Stimulated activated CD8-positive, alpha-beta memory T cell treated with anti-CD3 and anti-CD28 coated beads, Interleukin-15, amount 100 ng/mL, for 1 hour (primary cell): ENCODE data around the gene TRIM28.
"Not testable (repeated sequence)": the region's sequence is repeated elsewhere in the genome, so short reads cannot be mapped to it uniquely, and the experiment has no call there.

ENCODE experiments used
- DNase-seq: peaks from one replicate; pipeline ENCODE4 v3.0.0-alpha.2; 2020; ENCODE audit warnings: low read depth

The TRIM28 gene

DNA sequence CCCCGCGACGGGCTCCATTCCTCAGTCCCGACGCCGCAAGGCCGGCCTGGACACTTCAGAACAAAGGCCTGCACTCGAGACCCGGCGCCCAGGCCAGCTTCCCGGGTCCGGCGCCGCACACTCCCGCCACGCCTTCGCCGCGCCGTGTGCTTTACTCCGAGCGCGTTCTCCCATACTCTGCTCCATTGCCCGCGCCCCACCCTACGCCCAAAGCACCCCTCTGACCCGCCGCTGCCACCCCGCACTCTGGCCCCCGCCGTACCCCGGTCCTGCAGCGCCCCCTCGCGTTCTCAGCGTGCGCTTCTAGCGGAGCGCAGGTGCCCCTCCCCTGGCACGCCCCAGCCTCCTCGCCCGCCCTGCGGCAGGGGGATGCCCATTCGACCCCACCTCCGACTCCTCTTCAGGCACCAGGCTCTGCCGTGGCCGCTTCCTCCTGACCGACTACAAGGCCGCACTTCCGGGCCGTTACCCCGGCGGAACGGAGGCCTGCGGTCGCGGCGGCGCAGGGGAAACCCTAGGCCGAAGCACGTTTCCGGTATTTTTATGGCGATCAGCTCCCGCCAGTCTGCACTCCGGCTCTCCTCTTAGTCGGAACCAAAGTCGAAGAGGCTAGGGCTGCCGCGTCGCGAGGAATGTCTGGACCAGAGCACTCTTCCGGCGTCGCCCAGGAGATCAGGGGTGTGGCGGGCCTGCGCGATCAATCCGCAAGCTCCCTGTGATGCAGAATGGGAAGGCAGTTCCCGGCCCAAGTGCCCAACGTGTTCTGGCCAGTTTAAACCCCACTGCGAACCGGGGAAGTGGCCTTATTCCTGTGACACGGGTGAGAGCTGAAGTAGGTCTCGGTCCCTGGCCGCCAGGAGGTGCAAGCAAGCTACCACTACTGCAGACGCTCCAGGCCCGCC lies 24.3 kb upstream of the TRIM28 start, which contains the start of gene ZBTB45:
Gene ZBTB45 (minus strand): TSS at position 456 of the 902 bp plus-strand sequence. CDS start 2,137 bp downstream, outside the sequence.
- DNase-seq, result peak; percentile 74

DNA sequence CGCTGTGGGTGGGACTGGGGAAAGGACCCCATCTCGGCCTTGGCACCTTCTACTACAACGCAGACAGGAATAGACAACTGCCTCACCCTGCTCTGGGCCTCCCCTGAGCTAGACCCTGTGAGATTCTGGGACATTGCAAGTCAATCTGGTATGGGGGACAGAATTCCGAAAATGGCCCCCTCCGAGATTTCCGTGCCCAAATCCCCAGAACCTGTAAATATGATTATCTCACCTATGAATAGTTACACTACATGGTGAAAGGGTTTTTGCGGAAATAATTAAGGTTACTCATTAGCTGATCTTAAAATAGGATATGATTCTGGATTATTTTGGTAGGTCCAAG lies 23.6 kb upstream of the TRIM28 start:
- DNase-seq, result no peak

DNA sequence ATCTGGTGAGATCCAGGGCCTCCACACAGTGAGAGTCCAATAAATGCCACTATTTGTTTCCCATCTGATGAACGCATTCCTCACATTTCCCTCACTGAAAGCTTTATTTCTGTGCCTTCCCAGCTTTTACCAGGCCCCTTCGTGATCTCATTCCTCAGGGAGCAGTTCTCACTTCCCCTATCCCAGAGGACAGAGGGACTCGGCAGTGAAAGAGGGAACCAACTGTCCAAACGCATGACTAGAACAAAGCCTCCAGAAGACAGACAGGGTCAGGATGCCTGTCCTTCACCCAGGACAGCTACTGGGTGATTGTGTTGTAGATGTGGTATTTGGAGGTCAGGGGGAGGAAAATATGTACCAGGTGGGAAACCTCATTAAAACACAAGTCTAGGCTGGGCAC lies 22.2 kb upstream of the TRIM28 start:
- DNase-seq, result no peak

DNA sequence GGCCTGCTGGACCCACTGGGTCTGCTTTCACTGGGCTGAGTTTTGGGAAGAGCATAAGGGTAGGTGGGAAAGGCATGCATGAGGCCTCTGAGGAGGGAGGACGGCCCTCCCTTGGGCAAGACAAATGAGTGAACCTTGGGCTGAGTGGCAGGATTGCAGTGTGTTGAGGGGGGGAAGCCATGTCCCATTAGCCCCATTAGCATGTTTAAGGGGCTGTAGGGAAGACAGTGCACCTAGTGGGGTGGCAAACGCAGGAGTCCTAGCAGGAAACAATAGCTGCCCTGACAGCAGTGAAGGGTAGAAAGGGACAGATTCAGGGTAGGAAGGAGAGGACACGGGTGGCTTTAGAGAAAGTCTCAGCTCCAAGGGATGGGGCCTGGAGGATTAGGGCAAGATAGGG lies 21.2 kb upstream of the TRIM28 start:
- no peak for DNase-seq

DNA sequence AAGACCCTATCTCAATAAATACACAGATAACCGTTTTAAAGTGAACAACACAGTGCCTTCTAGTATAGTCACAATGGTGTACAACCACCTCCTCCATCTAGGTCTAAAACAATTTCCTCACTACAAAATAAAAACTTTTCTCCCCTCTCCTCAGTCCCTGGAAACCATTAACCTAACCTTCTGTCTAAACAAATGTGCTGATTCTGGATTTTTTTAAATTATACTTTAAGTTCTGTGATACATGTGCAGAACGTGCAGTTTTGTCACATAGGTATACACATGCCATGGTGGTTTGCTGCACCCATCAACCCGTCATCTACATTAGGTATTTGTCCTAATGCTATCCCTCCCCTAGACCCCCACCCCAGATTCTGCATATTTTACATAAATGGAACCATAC lies 14.5 kb upstream of the TRIM28 start:
- no peak for DNase-seq

DNA sequence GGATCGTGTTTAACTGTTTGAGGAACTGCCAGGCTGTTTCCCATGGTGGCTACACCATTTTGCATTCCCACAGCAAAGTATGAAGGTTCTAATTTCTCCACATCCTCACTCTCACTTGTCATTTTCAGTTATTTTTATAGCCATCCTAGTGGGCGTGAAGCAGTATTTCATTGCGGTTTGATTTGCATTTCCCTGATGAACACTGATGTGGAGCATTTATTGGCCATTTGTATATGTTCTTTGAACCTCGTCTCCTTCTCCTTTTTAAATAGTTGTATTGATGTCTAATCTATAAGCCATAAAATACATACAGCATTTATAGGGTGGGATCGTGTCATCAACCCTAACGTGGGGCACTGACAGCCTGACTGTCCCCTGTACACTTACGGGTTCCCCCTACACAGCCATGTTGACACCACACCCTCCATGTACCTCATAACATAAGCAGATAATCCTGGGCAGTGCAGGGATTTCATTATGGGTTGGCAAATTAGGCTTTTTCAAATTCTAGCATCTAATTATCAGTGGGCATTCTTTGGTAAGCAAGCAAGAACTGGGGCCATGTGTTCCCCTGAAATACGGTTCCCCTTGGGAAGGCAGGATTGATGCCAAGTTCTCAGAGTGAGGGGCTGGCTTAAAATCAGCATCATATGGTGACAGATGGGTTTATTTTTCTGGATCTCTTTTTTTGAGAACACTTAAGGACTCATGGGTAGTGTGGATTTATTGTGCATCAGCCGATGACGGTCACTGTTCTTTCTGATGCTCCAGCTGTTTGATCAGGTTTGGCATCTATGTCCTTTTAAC lies 12.6 kb upstream of the TRIM28 start:
- DNase-seq, result no peak

DNA sequence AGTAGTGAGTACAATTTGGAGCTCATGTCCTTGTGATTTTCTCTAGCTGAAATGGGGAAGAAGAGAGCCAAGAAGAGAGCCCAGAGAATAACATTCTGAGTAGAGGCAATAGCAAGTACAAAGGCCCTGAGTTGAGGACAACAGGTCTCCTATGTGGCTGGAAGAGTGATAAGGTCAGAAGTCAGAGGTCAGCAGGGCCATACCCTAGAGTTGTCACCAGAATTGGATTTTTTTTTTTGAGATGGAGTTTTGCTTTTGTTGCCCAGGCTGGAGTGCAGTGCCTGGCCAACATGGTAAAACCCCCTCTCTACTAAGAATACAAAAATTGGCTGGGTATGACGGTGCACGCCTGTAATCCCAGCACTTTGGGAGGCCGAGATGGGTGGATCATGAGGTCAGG lies 8.0 kb upstream of the TRIM28 start:
- DNase-seq, result no peak

DNA sequence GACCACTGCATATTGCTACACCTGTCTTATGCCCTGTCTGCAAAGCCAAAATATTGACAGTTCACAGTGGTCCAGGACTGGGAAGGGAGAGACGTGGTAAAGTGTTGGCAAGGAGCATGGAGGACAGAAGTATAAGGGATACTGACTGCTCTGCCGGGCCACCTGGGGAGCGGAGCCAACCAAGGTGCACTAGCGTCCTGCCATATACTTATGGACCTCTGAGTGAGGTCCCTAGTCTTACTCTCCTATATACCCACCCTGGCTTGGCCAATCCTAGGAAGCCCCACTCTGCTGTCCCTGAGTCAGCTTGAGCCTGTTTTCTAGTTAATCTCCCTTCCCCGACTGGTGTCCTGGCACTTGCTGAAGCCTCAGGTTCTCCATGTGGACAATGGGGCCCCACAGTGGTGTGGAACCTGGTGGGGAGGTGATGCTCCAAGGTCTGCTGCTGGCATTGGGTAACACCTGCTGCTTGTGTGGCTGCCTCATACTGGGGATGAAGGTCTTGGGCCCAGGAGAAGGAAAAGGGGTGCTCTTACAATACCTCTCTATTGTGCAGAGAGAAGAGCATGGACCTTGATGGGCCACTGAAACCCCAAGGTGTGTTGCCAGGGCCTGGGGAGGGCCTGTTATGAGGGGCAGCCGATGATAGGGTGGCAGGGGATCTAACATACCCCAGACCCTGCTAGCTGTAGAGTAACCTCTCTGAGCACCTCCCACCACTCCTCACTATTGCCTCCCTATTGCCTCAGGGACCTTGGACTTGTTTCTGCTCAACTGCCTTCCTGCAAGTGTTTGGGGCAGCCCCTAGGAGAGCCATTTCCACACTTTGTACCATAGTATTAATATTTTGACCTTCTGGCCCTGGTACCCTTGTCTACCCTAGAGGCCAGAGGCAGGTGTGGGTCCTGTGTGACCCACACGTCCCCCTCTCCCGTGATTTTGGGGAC lies 6.7 kb upstream of the TRIM28 start:
- no peak for DNase-seq

DNA sequence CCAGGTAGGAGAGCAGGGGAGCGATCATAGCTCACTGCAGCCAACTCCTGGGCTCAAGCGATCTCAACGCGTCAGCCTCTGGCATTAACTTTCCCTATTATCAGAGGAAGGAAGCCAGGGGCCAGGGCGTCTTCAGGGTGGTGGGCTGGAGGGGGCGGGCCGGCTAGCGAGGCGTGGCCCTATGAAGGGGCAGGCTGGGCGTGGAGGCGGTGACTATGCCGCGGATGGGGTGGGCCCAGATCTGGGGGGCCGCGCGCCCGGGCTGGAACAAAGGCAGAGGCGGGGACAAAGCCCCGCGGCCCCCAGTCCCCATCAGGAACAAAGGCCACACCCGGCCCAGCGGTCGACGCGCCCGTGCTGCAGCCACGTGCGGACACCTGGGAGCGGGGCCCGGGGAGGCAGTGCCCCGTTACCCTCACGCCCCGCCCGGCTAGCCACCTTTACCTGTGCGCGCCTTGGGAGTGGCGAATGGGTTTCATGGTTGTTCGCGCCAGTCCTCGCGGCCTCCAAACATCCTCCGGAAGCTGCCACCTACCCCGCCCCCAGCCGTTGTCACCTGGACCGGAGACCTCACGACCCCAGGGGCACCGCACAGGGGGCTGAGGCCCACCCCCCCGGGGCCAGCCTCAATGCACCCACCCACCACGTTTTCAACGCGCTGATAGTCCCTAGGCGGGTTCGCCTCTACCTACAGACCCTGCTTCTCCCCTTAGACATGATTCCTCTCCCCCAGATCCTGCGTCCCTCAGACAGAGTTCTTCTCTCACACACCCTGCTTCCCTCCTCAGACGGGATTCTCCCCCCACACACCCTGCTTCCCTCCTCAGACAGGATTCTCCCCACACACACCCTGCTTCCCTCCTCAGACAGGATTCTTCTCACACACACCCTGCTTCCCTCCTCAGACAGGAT lies 5.4 kb upstream of the TRIM28 start:
- no peak for DNase-seq

DNA sequence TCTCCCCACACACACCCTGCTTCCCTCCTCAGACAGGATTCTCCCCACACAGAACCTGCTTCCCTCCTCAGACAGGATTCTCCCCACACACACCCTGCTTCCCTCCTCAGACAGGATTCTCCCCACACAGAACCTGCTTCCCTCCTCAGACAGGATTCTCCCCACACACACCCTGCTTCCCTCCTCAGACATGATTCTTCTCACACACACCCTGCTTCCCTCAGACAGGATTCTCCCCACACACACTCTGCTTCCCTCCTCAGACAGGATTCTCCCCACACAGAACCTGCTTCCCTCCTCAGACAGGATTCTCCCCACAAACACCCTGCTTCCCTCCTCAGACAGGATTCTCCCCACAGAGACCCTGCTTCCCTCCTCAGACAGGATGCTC lies 4.7 kb upstream of the TRIM28 start:
- DNase-seq, result not testable (repeated sequence)

DNA sequence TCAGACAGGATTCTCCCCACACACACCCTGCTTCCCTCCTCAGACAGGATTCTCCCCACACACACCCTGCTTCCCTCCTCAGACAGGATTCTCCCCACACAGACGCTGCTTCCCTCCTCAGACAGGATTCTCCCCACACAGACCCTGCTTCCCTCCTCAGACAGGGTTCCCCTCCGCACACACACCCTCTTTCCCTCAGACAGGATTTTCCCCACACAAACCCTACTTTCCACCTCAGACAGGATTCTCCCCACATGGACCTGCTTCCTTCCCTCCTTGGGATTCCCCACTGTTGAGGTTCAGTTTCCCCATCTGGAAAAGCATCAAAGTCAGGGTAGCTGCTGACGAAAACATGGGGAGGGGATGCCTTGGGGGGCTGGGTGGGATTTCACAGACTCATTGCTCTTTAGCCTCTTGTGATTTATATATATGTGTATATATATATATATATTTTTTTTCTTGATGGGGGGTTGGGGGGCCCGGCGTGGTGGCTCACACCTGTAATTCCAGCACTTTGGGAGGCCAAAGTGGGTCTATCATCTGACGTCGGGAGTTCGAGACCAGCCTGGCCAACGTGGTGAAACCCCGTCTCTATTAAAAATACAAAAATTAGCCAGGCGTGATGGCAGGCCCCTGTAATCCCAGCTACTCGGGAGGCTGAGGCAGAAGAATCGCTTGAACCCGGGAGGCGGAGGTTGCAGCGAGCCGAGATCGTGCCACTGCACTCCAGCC lies 1.1 kb upstream of the TRIM28 start:
- not testable (repeated sequence) for DNase-seq

DNA sequence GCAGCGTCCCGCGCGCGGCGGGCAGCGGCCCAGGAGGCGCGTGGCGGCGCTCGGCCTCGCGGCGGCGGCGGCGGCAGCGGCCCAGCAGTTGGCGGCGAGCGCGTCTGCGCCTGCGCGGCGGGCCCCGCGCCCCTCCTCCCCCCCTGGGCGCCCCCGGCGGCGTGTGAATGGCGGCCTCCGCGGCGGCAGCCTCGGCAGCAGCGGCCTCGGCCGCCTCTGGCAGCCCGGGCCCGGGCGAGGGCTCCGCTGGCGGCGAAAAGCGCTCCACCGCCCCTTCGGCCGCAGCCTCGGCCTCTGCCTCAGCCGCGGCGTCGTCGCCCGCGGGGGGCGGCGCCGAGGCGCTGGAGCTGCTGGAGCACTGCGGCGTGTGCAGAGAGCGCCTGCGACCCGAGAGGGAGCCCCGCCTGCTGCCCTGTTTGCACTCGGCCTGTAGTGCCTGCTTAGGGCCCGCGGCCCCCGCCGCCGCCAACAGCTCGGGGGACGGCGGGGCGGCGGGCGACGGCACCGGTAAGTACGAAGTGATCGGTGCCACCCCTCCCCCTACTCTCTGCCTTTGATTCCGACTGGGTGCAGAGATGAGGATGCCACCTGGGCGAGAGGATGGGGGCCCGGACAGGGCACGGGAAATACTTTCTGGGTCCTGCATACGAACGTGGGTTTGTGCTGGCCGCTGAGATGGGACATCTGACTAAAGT lies 874 bp downstream of the TRIM28 start:
- peak; percentile 39 for DNase-seq

DNA sequence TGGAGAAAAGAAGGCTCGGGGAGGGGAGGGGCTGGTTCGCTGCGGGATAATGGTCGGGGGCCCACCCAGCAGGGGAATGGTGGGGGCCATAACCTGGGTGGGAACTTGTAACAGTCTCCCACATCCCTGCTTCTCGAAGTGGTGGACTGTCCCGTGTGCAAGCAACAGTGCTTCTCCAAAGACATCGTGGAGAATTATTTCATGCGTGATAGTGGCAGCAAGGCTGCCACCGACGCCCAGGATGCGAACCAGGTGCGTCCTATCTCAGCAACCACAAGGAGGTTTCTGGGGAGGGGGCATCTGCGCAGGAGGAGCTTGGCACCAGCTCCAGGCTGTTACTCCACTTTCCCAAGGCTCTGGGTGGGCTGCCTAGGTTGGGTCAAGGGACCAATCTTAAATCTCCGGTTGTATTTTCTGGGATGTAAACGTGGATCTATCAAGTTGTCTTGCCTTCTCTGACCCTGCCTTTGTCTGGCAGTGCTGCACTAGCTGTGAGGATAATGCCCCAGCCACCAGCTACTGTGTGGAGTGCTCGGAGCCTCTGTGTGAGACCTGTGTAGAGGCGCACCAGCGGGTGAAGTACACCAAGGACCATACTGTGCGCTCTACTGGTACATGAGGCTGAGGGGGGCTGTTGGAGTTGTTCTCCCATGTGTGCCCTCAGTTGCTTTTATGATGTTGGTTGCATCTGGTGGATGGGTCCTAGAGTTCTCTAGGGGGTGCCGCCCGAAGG lies 1.6 kb downstream of the TRIM28 start:
- no peak for DNase-seq

DNA sequence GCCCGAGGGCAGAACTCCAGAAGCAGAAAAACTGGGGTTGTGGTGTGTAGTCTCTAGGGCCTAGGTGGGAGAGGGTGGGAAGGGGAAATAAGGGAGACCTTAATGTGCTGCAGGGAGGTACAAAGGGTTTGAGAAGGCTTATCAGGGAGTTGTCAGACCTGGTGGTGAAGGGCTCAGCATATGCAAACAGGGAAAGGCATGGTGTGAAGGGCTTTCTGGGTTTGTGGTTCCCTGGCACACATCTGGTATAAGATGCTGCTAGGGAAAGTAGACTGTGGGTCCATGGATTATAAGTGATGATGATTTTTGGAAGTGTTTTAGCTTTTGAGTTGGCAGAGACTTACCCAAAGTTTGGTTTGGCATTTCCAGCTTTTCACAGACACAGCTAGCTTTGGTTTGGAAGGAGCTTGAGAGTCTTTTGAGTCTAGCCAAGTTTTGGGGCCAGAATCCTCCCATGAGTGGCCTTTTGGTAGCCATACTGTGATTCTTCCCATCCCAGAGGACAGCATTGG lies 2.2 kb downstream of the TRIM28 start:
- DNase-seq, result no peak

DNA sequence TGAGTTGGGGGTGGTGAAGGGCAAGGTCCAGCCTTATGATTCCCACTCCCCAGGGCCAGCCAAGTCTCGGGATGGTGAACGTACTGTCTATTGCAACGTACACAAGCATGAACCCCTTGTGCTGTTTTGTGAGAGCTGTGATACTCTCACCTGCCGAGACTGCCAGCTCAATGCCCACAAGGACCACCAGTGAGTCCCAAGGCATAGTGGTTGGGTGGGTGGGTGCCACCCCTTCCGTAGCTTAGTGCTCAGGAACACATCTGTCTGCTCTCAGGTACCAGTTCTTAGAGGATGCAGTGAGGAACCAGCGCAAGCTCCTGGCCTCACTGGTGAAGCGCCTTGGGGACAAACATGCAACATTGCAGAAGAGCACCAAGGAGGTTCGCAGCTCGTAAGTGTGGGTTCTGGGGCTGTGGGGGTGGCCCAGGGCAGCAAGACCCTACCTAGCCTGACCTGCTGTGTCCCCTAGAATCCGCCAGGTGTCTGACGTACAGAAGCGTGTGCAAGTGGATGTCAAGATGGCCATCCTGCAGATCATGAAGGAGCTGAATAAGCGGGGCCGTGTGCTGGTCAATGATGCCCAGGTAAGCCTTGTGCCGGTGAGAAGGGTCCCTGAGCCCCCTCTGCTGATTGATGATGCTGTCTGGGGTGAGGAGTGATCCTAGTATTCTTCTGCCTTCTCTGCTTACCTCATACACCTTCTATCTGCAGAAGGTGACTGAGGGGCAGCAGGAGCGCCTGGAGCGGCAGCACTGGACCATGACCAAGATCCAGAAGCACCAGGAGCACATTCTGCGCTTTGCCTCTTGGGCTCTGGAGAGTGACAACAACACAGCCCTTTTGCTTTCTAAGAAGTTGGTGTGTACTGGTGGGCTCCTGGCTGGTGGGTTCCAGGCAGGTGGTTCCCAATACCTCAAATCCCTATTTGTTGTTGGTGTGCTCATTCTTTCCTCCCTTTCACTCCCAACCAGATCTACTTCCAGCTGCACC lies 3.8 kb downstream of the TRIM28 start:
- DNase-seq, result no peak

DNA sequence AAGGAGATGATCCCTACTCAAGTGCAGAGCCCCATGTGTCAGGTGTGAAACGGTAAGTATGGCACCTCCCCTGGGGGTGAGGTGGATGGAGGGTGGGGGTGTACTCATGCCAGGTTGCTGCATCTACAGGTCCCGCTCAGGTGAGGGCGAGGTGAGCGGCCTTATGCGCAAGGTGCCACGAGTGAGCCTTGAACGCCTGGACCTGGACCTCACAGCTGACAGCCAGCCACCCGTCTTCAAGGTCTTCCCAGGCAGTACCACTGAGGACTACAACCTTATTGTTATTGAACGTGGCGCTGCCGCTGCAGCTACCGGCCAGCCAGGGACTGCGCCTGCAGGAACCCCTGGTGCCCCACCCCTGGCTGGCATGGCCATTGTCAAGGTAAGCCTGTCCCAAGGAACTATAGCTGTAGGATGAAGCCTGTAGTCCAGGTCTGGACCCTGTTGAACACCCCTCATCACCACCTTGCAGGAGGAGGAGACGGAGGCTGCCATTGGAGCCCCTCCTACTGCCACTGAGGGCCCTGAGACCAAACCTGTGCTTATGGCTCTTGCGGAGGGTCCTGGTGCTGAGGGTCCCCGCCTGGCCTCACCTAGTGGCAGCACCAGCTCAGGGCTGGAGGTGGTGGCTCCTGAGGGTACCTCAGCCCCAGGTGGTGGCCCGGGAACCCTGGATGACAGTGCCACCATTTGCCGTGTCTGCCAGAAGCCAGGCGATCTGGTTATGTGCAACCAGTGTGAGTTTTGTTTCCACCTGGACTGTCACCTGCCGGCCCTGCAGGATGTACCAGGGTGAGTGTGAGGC lies 5.2 kb downstream of the TRIM28 start:
- no peak for DNase-seq
